MM.1S (cell line): ENCODE results near the gene CHST3.

Experiments used
- CTCF ChIP-seq: fragments of 300-600 bp; sonication (generic); IDR thresholded peaks from 2 replicates; pipeline ENCODE4 v1.5.1; 2016; ENCODE audit warnings: antibody characterized with exemption, low read length, mixed read lengths
- EZH2phosphoT487 ChIP-seq: fragments of 300-600 bp; sonication (generic); IDR thresholded peaks from 2 replicates; pipeline ENCODE4 v1.6.1; 2018; ENCODE audit warnings: antibody characterized with exemption, low read length

GRCh38 chr10:72011016-72011415 is 46.8 kb downstream of the CHST3 start:
- no peak for TF ChIP-seq EZH2phosphoT487
- TF ChIP-seq CTCF: no peak
